GM12864 (cell line): ENCODE data around the gene BAK1.

Source experiments
- DNase-seq: peaks from one replicate; pipeline ENCODE4 v3.0.0-alpha.2; 2011; ENCODE audit warnings: low read depth
- H3K4me3 ChIP-seq: 2 replicates; pipeline ENCODE4 v1.5.1; 2011; ENCODE audit warnings: mild to moderate bottlenecking, low read depth, low read length, control low read depth
- CTCF ChIP-seq: IDR thresholded peaks from 2 replicates; pipeline ENCODE4 v1.5.1; 2011; ENCODE audit warnings: low read depth, mild to moderate bottlenecking, moderate library complexity, low read length, control low read depth, inconsistent platforms; ENCODE audit errors: missing control alignments

Gene BAK1

GRCh38 chr6:33607784-33608161 lies 27.7 kb upstream of the BAK1 start:
- no peak for DNase-seq
- TF ChIP-seq CTCF: peak; percentile 75
- H3K4me3 ChIP-seq: no peak overlapping the region

GRCh38 chr6:33607126-33607783 lies 27.2 kb upstream of the BAK1 start:
- no peak for DNase-seq
- H3K4me3 ChIP-seq: no peak overlapping the region
- no peak for TF ChIP-seq CTCF

- TF ChIP-seq CTCF: no peak
- H3K4me3 ChIP-seq: no peak overlapping the region
- no peak for DNase-seq
Observed at GRCh38 chr6:33606642-33607041, 26.6 kb upstream of the BAK1 start.

- no peak overlapping the region for H3K4me3 ChIP-seq
- TF ChIP-seq CTCF: no peak
- DNase-seq: no peak
Observed at GRCh38 chr6:33604941-33605854, 25.1 kb upstream of the BAK1 start.

GRCh38 chr6:33602180-33602579 lies 22.1 kb upstream of the BAK1 start:
- no peak overlapping the region for H3K4me3 ChIP-seq
- no peak for TF ChIP-seq CTCF
- no peak for DNase-seq

GRCh38 chr6:33600761-33601160 lies 20.7 kb upstream of the BAK1 start:
- DNase-seq: no peak
- H3K4me3 ChIP-seq: no peak overlapping the region

More at GRCh38 chr6:33600761-33601160, 20.7 kb upstream of the BAK1 start:
- TF ChIP-seq CTCF: no peak
